ENCODE measurements around the gene HNRNPD.

DNA sequence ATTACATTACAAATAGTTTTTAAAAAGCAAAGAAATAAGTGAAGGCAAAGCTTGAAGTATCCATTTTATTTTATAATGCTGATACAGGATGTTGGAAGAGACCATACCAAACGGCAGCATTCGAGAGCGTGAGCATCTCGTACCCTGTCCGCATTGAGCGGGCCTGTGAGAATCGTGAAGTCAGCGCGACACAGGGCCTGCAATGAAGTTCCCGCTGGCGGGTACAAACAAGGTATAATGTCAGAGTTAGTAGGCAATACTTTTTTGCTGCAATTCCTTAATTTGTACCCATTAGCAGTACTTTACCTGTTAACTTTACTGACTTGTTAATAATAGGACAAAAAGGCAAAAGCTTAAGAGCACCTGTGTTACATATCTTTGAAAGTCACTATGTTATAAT is 19.0 kb downstream of the HNRNPD start:
- TF ChIP-seq, protein P1, sequence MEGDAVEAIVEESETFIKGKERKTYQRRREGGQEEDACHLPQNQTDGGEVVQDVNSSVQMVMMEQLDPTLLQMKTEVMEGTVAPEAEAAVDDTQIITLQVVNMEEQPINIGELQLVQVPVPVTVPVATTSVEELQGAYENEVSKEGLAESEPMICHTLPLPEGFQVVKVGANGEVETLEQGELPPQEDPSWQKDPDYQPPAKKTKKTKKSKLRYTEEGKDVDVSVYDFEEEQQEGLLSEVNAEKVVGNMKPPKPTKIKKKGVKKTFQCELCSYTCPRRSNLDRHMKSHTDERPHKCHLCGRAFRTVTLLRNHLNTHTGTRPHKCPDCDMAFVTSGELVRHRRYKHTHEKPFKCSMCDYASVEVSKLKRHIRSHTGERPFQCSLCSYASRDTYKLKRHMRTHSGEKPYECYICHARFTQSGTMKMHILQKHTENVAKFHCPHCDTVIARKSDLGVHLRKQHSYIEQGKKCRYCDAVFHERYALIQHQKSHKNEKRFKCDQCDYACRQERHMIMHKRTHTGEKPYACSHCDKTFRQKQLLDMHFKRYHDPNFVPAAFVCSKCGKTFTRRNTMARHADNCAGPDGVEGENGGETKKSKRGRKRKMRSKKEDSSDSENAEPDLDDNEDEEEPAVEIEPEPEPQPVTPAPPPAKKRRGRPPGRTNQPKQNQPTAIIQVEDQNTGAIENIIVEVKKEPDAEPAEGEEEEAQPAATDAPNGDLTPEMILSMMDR (conservative IDR thresholded peaks at IDR 0.05; ENCODE audit: low read length), result no peak
- no peak for TF ChIP-seq EZH2phosphoT487 (IDR thresholded peaks at IDR 0.05; ENCODE audit: borderline replicate concordance)
